SU-DHL-6 (cell line): ENCODE measurements around the gene EML1.

Experiments used
- EZH2phosphoT487 ChIP-seq: fragments of 200-600 bp; sonication (generic), shearing (Covaris generic); conservative IDR thresholded peaks from 2 replicates; pipeline ENCODE4 v1.6.1; 2018; ENCODE audit warnings: mild to moderate bottlenecking, antibody characterized with exemption, low read length, moderate library complexity, mixed read lengths
- TF ChIP-seq, protein P1 (sequence below): fragments of 200-600 bp; sonication (generic); IDR thresholded peaks from one replicate; pipeline ENCODE4 v1.5.1; 2017; ENCODE audit warnings: antibody characterized with exemption, mild to moderate bottlenecking, low read length, moderate library complexity; ENCODE audit not compliant: insufficient read depth, poor library complexity, severe bottlenecking

DNA sequence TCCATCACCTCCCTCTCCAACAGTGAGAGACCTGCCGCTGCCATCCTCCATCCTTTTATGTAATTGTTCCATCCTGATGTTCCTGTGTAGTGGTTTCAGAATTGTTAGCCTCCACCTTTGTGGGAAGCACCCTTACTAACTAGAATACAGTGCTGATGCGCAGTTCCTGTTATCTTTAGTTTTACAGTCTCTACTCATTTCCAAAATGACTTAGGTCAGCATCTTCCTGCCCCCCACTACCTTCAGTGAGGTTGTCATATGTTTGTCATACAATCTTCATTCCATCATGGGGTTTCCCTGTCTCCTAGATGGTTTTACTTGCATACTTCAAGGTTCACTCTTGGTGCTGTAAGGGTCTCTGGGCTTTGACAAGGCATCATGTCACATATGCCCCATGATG, 69.8 kb downstream of the EML1 start:
- TF ChIP-seq, protein P1, sequence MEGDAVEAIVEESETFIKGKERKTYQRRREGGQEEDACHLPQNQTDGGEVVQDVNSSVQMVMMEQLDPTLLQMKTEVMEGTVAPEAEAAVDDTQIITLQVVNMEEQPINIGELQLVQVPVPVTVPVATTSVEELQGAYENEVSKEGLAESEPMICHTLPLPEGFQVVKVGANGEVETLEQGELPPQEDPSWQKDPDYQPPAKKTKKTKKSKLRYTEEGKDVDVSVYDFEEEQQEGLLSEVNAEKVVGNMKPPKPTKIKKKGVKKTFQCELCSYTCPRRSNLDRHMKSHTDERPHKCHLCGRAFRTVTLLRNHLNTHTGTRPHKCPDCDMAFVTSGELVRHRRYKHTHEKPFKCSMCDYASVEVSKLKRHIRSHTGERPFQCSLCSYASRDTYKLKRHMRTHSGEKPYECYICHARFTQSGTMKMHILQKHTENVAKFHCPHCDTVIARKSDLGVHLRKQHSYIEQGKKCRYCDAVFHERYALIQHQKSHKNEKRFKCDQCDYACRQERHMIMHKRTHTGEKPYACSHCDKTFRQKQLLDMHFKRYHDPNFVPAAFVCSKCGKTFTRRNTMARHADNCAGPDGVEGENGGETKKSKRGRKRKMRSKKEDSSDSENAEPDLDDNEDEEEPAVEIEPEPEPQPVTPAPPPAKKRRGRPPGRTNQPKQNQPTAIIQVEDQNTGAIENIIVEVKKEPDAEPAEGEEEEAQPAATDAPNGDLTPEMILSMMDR = no peak
- no peak for TF ChIP-seq EZH2phosphoT487
